ENCODE results near the gene SLC7A10.

- TF ChIP-seq, protein P1, sequence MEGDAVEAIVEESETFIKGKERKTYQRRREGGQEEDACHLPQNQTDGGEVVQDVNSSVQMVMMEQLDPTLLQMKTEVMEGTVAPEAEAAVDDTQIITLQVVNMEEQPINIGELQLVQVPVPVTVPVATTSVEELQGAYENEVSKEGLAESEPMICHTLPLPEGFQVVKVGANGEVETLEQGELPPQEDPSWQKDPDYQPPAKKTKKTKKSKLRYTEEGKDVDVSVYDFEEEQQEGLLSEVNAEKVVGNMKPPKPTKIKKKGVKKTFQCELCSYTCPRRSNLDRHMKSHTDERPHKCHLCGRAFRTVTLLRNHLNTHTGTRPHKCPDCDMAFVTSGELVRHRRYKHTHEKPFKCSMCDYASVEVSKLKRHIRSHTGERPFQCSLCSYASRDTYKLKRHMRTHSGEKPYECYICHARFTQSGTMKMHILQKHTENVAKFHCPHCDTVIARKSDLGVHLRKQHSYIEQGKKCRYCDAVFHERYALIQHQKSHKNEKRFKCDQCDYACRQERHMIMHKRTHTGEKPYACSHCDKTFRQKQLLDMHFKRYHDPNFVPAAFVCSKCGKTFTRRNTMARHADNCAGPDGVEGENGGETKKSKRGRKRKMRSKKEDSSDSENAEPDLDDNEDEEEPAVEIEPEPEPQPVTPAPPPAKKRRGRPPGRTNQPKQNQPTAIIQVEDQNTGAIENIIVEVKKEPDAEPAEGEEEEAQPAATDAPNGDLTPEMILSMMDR (conservative IDR thresholded peaks at IDR 0.05 in 1 of 2, IDR thresholded peaks at IDR 0.05 in 1 of 2; ENCODE audit: low read depth in 1 of 2, low read length in 2 of 2) = no peak
- no peak for TF ChIP-seq EZH2 (IDR thresholded peaks at IDR 0.05; ENCODE audit: low read length, missing control alignments)
These were observed 21.8 kb upstream of the SLC7A10 start for GRCh38 chr19:33247441-33247819.

Data from fibroblast of lung (primary cell).